ENCODE measurements around the gene MDM1.
A peak's percentile ranks its signal among the peaks of the same experiment; 100 is the strongest.

MDM1 gene

DNA sequence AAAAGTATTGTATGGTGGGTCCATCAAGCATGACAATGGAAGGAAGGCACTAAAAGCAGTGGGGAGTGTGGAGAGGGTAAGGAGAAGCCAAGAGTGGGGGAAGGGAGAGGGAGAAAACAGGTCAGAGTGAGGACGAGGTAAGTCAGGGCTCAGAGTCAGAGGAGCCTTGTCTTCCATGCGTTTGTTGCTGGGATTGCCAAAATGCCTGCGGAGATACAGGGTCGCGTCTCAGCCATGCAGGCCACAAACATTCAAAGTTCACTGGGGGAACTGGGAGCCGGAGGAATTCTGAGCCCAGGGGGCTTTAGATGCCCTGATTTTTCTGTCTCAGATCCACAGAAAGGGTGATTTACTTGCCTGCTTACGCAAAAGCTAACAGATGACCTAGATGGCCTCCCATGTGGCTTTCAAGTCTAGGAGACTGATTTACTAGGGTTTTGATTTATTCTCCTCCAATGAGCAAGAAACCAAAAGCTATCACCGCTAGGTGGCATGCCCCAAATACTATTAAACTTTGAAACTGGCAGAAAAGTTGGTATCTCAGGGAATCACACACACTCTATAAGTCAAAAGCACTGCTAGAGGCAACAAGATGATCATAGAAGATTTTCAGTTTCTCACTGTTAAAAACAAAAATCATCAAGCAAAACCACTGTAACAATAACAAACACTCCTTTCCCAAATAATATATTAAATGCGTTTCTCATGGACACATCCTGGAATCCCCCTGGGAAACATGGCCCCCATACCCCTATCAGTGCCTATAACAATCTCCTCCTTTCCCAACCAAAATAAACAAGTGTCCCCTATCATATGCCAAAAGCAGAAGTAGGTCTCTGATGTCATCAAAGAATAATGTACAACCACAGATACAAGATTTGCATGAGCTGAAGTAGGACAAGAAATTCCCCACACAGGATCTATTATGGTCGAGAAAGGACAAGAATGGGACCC is 26.6 kb upstream of the MDM1 start:
- Histone ChIP-seq H3K27ac (no peak overlapping the region), H3K4me1 (peaks cover 9% of the 10 kb centered on the region), H3K4me2 (ENCODE audit: low read length) (no peak overlapping the region), H2AFZ (peak overlapping the region; percentile 65), H3K79me2 (no peaks in the 10 kb centered on the region), H3K27me3 (ENCODE audit: control insufficient read depth, insufficient read depth, low read length) (no peaks in the 10 kb centered on the region), H3K36me3 (ENCODE audit: control insufficient read depth, insufficient read depth, low read length) (no peaks in the 10 kb centered on the region), H3K4me3 (ENCODE audit: low read depth, low read length) (no peak overlapping the region), H3K9me3 (ENCODE audit: control insufficient read depth, low read length) (no peaks in the 10 kb centered on the region), H3K9ac (no peak overlapping the region)
- peak; percentile 82 for TF ChIP-seq CTCF (IDR thresholded peaks at IDR 0.05)

DNA sequence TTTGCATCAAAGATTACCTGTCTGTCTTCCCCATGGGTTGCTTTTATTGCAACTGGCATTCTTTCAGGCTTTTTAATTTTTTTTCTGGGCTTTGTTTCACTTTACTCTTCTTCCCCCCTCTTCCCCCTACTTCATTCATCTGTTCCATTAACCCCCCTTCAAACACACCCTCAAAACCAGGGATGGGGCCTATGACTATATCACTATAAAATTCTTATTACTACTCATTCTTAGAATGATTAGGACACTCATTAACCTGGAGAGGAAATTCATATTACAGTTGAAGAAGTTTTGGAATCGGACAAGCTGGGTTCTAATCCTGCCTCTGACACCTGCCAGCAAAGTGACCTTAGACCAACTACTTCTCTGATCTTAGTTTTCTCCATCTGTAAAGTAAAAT is 24.8 kb upstream of the MDM1 start:
- Histone ChIP-seq H2AFZ (no peak overlapping the region), H3K4me3 (ENCODE audit: low read depth, low read length) (no peak overlapping the region), H3K4me1 (peaks cover 6% of the 10 kb centered on the region), H3K36me3 (ENCODE audit: control insufficient read depth, insufficient read depth, low read length) (no peaks in the 10 kb centered on the region), H3K79me2 (no peaks in the 10 kb centered on the region), H3K9me3 (ENCODE audit: control insufficient read depth, low read length) (no peaks in the 10 kb centered on the region), H3K9ac (no peak overlapping the region), H3K27me3 (ENCODE audit: control insufficient read depth, insufficient read depth, low read length) (no peaks in the 10 kb centered on the region), H3K27ac (no peak overlapping the region), H3K4me2 (ENCODE audit: low read length) (no peak overlapping the region)
- TF ChIP-seq CTCF (IDR thresholded peaks at IDR 0.05): no peak

GRCh38 chr12:68356060-68356695 is 24.0 kb upstream of the MDM1 start:
- H3K4me3 ChIP-seq (ENCODE audit: low read depth, low read length): no peak overlapping the region
- no peak overlapping the region for H2AFZ ChIP-seq
- no peak overlapping the region for H3K9ac ChIP-seq
- H3K27me3 ChIP-seq (ENCODE audit: control insufficient read depth, insufficient read depth, low read length): no peaks in the 10 kb centered on the region
- peaks cover 6% of the 10 kb centered on the region for H3K4me1 ChIP-seq
- no peaks in the 10 kb centered on the region for H3K36me3 ChIP-seq (ENCODE audit: control insufficient read depth, insufficient read depth, low read length)
- TF ChIP-seq CTCF (IDR thresholded peaks at IDR 0.05): no peak
- no peak overlapping the region for H3K4me2 ChIP-seq (ENCODE audit: low read length)
- no peak overlapping the region for H3K27ac ChIP-seq
- no peaks in the 10 kb centered on the region for H3K79me2 ChIP-seq
- H3K9me3 ChIP-seq (ENCODE audit: control insufficient read depth, low read length): no peaks in the 10 kb centered on the region

- H2AFZ ChIP-seq: no peak overlapping the region
- no peak overlapping the region for H3K9ac ChIP-seq
- no peak overlapping the region for H3K4me3 ChIP-seq (ENCODE audit: low read depth, low read length)
- TF ChIP-seq CTCF (IDR thresholded peaks at IDR 0.05): no peak
- H3K79me2 ChIP-seq: no peaks in the 10 kb centered on the region
- H3K27ac ChIP-seq: no peak overlapping the region
- no peak overlapping the region for H3K4me2 ChIP-seq (ENCODE audit: low read length)
- H3K9me3 ChIP-seq (ENCODE audit: control insufficient read depth, low read length): no peaks in the 10 kb centered on the region
- H3K27me3 ChIP-seq (ENCODE audit: control insufficient read depth, insufficient read depth, low read length): no peaks in the 10 kb centered on the region
- peaks cover 6% of the 10 kb centered on the region for H3K4me1 ChIP-seq
- no peaks in the 10 kb centered on the region for H3K36me3 ChIP-seq (ENCODE audit: control insufficient read depth, insufficient read depth, low read length)
Observed at GRCh38 chr12:68354977-68355541, 22.9 kb upstream of the MDM1 start.
